ENCODE results near the gene ANKRD40CL.

The ANKRD40CL gene

GRCh38 chr17:50799582-50799981 lies 32.3 kb upstream of the ANKRD40CL start:
- no peak for DNase-seq (ENCODE audit: extremely low read depth, low read depth)
- no peak for TF ChIP-seq CTCF (IDR thresholded peaks at IDR 0.05; ENCODE audit: low read depth, low read length, missing control alignments)
- H3K4me3 ChIP-seq (replicated peaks; ENCODE audit: low read depth, low read length), result no peak overlapping the region

GRCh38 chr17:50798424-50799288 lies 31.3 kb upstream of the ANKRD40CL start:
- DNase-seq (ENCODE audit: extremely low read depth, low read depth), result no peak
- no peak overlapping the region for H3K4me3 ChIP-seq (replicated peaks; ENCODE audit: low read depth, low read length)
- TF ChIP-seq CTCF (IDR thresholded peaks at IDR 0.05; ENCODE audit: low read depth, low read length, missing control alignments), result no peak

GRCh38 chr17:50797135-50797810 lies 30.0 kb upstream of the ANKRD40CL start:
- TF ChIP-seq CTCF (IDR thresholded peaks at IDR 0.05; ENCODE audit: low read depth, low read length, missing control alignments), result no peak
- no peak overlapping the region for H3K4me3 ChIP-seq (replicated peaks; ENCODE audit: low read depth, low read length)
- DNase-seq (ENCODE audit: extremely low read depth, low read depth), result no peak

GRCh38 chr17:50794361-50794760 lies 27.0 kb upstream of the ANKRD40CL start:
- TF ChIP-seq CTCF (IDR thresholded peaks at IDR 0.05; ENCODE audit: low read depth, low read length, missing control alignments), result no peak
- no peak for DNase-seq (ENCODE audit: extremely low read depth, low read depth)
- no peak overlapping the region for H3K4me3 ChIP-seq (replicated peaks; ENCODE audit: low read depth, low read length)

GRCh38 chr17:50793007-50793406 lies 25.7 kb upstream of the ANKRD40CL start:
- no peak for TF ChIP-seq CTCF (IDR thresholded peaks at IDR 0.05; ENCODE audit: low read depth, low read length, missing control alignments)
- DNase-seq (ENCODE audit: extremely low read depth, low read depth), result no peak
- no peak overlapping the region for H3K4me3 ChIP-seq (replicated peaks; ENCODE audit: low read depth, low read length)

GRCh38 chr17:50792132-50792531 lies 24.8 kb upstream of the ANKRD40CL start:
- no peak for TF ChIP-seq CTCF (IDR thresholded peaks at IDR 0.05; ENCODE audit: low read depth, low read length, missing control alignments)
- no peak for DNase-seq (ENCODE audit: extremely low read depth, low read depth)
- no peak overlapping the region for H3K4me3 ChIP-seq (replicated peaks; ENCODE audit: low read depth, low read length)

Data from HFF-Myc (cell line).